DND-41 (cell line): Measurements from ENCODE around the gene PDE4B.

Source experiments
- ATAC-seq: fragments of 200-7000 bp; cut with Tn5 transposase; 3 replicates; pipeline ENCODE4 v1.9.1; 2021; ENCODE audit warnings: low read depth; ENCODE audit not compliant: insufficient read depth
- DNase-seq: peaks from one replicate; pipeline ENCODE4 v3.0.0-alpha.2; 2020
- H2AFZ ChIP-seq: 2 replicates; pipeline ENCODE4 v1.6.0; 2012; ENCODE audit warnings: low read depth, low read length
- H3K27ac ChIP-seq: 2 replicates; pipeline ENCODE4 v1.5.1; 2012; ENCODE audit warnings: low read length, inconsistent platforms
- H3K27me3 ChIP-seq: fragments of 200-600 bp; sonication (generic); 2 replicates; pipeline ENCODE4 v1.6.0; 2012; ENCODE audit warnings: low read length, mild to moderate bottlenecking, inconsistent platforms; ENCODE audit not compliant: insufficient read depth, poor library complexity
- H3K36me3 ChIP-seq: 2 replicates; pipeline ENCODE4 v1.5.1; 2012; ENCODE audit warnings: low read length, inconsistent platforms; ENCODE audit not compliant: insufficient read depth
- H3K4me1 ChIP-seq: 2 replicates; pipeline ENCODE4 v1.5.1; 2012; ENCODE audit warnings: mild to moderate bottlenecking, low read length; ENCODE audit not compliant: insufficient read depth
- H3K4me2 ChIP-seq: 2 replicates; pipeline ENCODE4 v1.6.0; 2012; ENCODE audit warnings: mild to moderate bottlenecking, moderate library complexity, low read length, inconsistent platforms; ENCODE audit not compliant: insufficient read depth
- H3K4me3 ChIP-seq, 2 experiments: fragments of 200-600 bp in 1 of 2; shearing (Covaris generic) in 1 of 2; 2 replicates each; pipeline ENCODE4 v1.5.1; 2012 to 2016; ENCODE audit warnings: inconsistent platforms in 2 of 2, low read length in 2 of 2, mild to moderate bottlenecking in 2 of 2, low read depth in 1 of 2, moderate library complexity in 1 of 2
- H3K79me2 ChIP-seq: 2 replicates; pipeline ENCODE4 v1.6.0; 2012; ENCODE audit warnings: low read length, inconsistent platforms; ENCODE audit not compliant: insufficient read depth
- H3K9ac ChIP-seq: 2 replicates; pipeline ENCODE4 v1.6.0; 2012; ENCODE audit warnings: low read depth, mild to moderate bottlenecking, inconsistent platforms, low read length, moderate library complexity
- H3K9me3 ChIP-seq: 2 replicates; pipeline ENCODE4 v1.5.1; 2012; ENCODE audit warnings: low read length, moderate library complexity, mild to moderate bottlenecking, inconsistent platforms; ENCODE audit not compliant: insufficient read depth, severe bottlenecking
- H4K20me1 ChIP-seq: 2 replicates; pipeline ENCODE4 v1.6.0; 2012; ENCODE audit warnings: low read length; ENCODE audit not compliant: insufficient read depth
- EZH2 ChIP-seq: IDR thresholded peaks from 3 replicates; pipeline ENCODE4 v1.6.1; 2012; ENCODE audit warnings: borderline replicate concordance, low read depth, mild to moderate bottlenecking, moderate library complexity, low read length, inconsistent platforms; ENCODE audit not compliant: severe bottlenecking
- TF ChIP-seq, protein P1 (sequence below): IDR thresholded peaks from 2 replicates; pipeline ENCODE4 v1.5.1; 2012; ENCODE audit warnings: borderline replicate concordance, low read length, moderate library complexity, mild to moderate bottlenecking; ENCODE audit not compliant: poor library complexity, severe bottlenecking; ENCODE audit errors: extremely low read depth

Gene PDE4B

DNA sequence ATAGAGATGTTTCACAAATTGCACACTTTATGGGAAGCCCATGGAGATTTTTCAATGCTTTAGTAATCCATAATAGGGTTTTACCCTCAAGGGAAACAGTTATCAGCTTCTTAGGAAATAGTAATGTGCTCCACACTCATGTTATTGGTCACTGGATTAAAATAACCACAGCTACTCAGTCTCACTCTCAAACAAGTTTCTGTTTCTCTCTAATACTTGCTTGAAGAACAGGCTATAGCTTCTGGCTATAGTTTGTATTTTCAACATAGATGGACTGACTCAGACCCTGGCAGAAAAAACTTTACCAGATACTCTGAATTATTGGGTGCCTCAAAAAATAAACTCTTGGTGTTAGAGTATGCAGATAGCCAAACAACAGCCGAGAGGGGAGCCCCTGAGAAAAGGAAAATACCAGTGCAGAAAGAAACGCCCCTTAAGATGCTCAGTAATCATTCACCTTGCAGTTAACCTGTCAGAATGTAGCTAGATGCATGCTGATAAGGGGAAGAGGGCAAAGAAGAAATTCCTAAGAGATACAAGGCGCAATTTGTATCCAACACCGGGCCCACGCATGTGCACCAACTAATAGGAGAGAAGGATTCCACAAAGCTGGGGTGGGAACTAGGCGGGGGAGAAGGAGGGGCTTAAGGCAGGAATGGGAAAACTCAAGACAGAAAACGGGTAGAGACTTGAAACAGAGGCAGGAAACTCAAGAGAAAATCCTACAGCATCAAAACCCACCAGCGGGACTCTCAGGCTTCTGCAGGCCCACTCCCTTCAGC is 30.4 kb upstream of the PDE4B start:
- ATAC-seq (no peak), DNase-seq (no peak)
- no peak overlapping the region for H3K4me2 ChIP-seq
- H4K20me1 ChIP-seq = no peaks in the 10 kb centered on the region
- H2AFZ ChIP-seq = no peak overlapping the region
- H3K4me3 ChIP-seq = no peak overlapping the region
- H3K9me3 ChIP-seq = no peaks in the 10 kb centered on the region
- no peak overlapping the region for H3K9ac ChIP-seq
- no peaks in the 10 kb centered on the region for H3K36me3 ChIP-seq
- H3K27me3 ChIP-seq = no peaks in the 10 kb centered on the region
- no peaks in the 10 kb centered on the region for H3K79me2 ChIP-seq
- no peak overlapping the region for H3K27ac ChIP-seq
- no peak for TF ChIP-seq EZH2
- TF ChIP-seq, protein P1, sequence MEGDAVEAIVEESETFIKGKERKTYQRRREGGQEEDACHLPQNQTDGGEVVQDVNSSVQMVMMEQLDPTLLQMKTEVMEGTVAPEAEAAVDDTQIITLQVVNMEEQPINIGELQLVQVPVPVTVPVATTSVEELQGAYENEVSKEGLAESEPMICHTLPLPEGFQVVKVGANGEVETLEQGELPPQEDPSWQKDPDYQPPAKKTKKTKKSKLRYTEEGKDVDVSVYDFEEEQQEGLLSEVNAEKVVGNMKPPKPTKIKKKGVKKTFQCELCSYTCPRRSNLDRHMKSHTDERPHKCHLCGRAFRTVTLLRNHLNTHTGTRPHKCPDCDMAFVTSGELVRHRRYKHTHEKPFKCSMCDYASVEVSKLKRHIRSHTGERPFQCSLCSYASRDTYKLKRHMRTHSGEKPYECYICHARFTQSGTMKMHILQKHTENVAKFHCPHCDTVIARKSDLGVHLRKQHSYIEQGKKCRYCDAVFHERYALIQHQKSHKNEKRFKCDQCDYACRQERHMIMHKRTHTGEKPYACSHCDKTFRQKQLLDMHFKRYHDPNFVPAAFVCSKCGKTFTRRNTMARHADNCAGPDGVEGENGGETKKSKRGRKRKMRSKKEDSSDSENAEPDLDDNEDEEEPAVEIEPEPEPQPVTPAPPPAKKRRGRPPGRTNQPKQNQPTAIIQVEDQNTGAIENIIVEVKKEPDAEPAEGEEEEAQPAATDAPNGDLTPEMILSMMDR = no peak
- no peaks in the 10 kb centered on the region for H3K4me1 ChIP-seq

DNA sequence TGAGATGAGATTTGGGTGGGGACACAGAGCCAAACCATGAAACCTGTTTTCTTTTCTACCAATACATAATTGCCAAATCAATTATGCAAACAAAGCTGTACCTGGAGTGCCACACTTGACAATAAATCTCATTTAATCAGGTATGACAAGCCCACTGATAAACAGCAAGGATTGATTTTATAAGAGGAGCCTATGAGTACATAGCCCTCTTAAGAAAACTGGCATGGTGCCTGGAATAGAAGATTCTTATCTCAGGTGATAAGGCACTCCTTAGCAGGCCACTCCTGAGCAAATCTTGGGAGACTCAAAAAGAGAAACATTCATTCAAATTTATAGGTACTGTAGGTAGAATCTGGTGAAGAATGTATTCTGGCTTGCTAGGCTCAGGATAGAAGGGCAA is 28.6 kb upstream of the PDE4B start:
- no peaks in the 10 kb centered on the region for H4K20me1 ChIP-seq
- DNase-seq (no peak), ATAC-seq (no peak)
- no peaks in the 10 kb centered on the region for H3K36me3 ChIP-seq
- H3K4me2 ChIP-seq = no peak overlapping the region
- H3K79me2 ChIP-seq = no peaks in the 10 kb centered on the region
- H3K9me3 ChIP-seq = no peaks in the 10 kb centered on the region
- H3K27ac ChIP-seq = no peak overlapping the region
- H3K9ac ChIP-seq = no peak overlapping the region
- H3K4me3 ChIP-seq = no peak overlapping the region
- H3K27me3 ChIP-seq = no peaks in the 10 kb centered on the region
- no peak overlapping the region for H2AFZ ChIP-seq
- no peak for TF ChIP-seq EZH2
- TF ChIP-seq, protein P1 = no peak
- no peaks in the 10 kb centered on the region for H3K4me1 ChIP-seq

DNA sequence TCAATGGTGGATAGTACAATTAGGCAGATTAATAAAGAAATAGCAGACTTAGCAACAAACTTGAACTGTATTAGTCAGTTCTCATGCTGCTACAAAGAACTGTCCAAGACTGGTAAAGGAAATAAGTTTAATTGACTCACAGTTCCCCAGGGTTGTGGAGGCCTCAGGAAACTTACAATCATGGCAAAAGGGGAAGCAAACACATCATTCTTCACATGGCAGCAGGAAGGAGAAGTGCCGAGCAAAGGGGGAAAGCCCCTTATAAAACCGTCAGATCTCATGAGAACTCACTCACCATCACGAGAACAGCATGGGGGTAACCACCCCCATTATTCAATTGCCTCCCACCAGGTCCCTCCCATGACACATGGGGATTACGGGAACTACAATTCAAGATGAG is 27.1 kb upstream of the PDE4B start:
- Histone ChIP-seq H3K4me1 (no peaks in the 10 kb centered on the region), H3K9me3 (no peaks in the 10 kb centered on the region), H3K36me3 (no peaks in the 10 kb centered on the region), H2AFZ (no peak overlapping the region), H3K79me2 (no peaks in the 10 kb centered on the region), H3K27me3 (no peaks in the 10 kb centered on the region), H4K20me1 (no peaks in the 10 kb centered on the region), H3K27ac (no peak overlapping the region), H3K4me2 (no peak overlapping the region), H3K9ac (no peak overlapping the region), H3K4me3 (no peak overlapping the region)
- TF ChIP-seq, protein P1 = no peak
- no peak for TF ChIP-seq EZH2
- DNase-seq (no peak), ATAC-seq (no peak)
